ENCODE data around the gene RND3.

RND3 gene

GRCh38 chr2:150487537-150488429, at the start of gene RND3:
Gene RND3 (minus strand): TSS chr2:150487667. CDS start chr2:150487417, 250 bp downstream.
- CTCF ChIA-PET = interaction anchor here (0.9 kb wide), 1 partner anchor 118 kb away, joined by 3 read pairs; no protein-coding TSS in a partner anchor
- DNase-seq (ENCODE audit: extremely low spot score) = peak; percentile 87
- TF ChIP-seq TARDBP (IDR thresholded peaks at IDR 0.05) = no peak
- TF ChIP-seq ELF4 (IDR thresholded peaks at IDR 0.05) = peak; percentile 76
- POLR2A ChIA-PET = interaction anchor here (0.7 kb wide), 1 partner anchor 103 kb away, joined by 3 read pairs; no protein-coding TSS in a partner anchor

- ChIA-PET CTCF (no interaction called here), POLR2A (no interaction called here)
- TF ChIP-seq SUZ12 (IDR thresholded peaks at IDR 0.05) (no peak), ELF4 (IDR thresholded peaks at IDR 0.05) (no peak), LEF1 (IDR thresholded peaks at IDR 0.05; ENCODE audit: borderline replicate concordance) (no peak), TARDBP (IDR thresholded peaks at IDR 0.05) (no peak), SP1 (IDR thresholded peaks at IDR 0.05) (no peak), CTBP1 (IDR thresholded peaks at IDR 0.05; ENCODE audit: borderline replicate concordance) (no peak), FOXK2 (IDR thresholded peaks at IDR 0.05) (no peak), L3MBTL2 (conservative IDR thresholded peaks at IDR 0.05) (no peak), ARNT (IDR thresholded peaks at IDR 0.05) (no peak), BHLHE40 (IDR thresholded peaks at IDR 0.05; ENCODE audit: borderline replicate concordance) (no peak), ZNF384 (IDR thresholded peaks at IDR 0.05) (no peak), HDGF (IDR thresholded peaks at IDR 0.05; ENCODE audit: borderline replicate concordance) (no peak), FOXM1 (IDR thresholded peaks at IDR 0.05; ENCODE audit: borderline replicate concordance) (no peak), FOXA1 (IDR thresholded peaks at IDR 0.05) (no peak)
- no peak for DNase-seq (ENCODE audit: extremely low spot score)
Observed at GRCh38 chr2:150535176-150535575, 47.7 kb upstream of the RND3 start.

- no peak for TF ChIP-seq ARNT (IDR thresholded peaks at IDR 0.05)
- no peak for TF ChIP-seq PKNOX1 (IDR thresholded peaks at IDR 0.05)
- TF ChIP-seq FOXA1 (IDR thresholded peaks at IDR 0.05) = no peak
- TF ChIP-seq ELF4 (IDR thresholded peaks at IDR 0.05) = no peak
- TF ChIP-seq FOXK2 (IDR thresholded peaks at IDR 0.05) = no peak
- TF ChIP-seq BHLHE40 (IDR thresholded peaks at IDR 0.05; ENCODE audit: borderline replicate concordance) = no peak
- ChIA-PET POLR2A (no interaction called here), CTCF (no interaction called here)
- no peak for DNase-seq (ENCODE audit: extremely low spot score)
Observed at GRCh38 chr2:150532879-150533278, 45.4 kb upstream of the RND3 start.

- TF ChIP-seq HDGF (IDR thresholded peaks at IDR 0.05; ENCODE audit: borderline replicate concordance) = no peak
- no peak for TF ChIP-seq ARNT (IDR thresholded peaks at IDR 0.05)
- TF ChIP-seq FOXM1 (IDR thresholded peaks at IDR 0.05; ENCODE audit: borderline replicate concordance) = no peak
- POLR2A ChIA-PET = no interaction called here
- CTCF ChIA-PET = no interaction called here
- no peak for DNase-seq (ENCODE audit: extremely low spot score)
Observed at GRCh38 chr2:150532020-150532419, 44.6 kb upstream of the RND3 start.

GRCh38 chr2:150531591-150531990, 44.1 kb upstream of the RND3 start:
- no peak for TF ChIP-seq ARNT (IDR thresholded peaks at IDR 0.05)
- no peak for TF ChIP-seq SUZ12 (IDR thresholded peaks at IDR 0.05)
- no peak for TF ChIP-seq HDGF (IDR thresholded peaks at IDR 0.05; ENCODE audit: borderline replicate concordance)
- no peak for TF ChIP-seq NFRKB (IDR thresholded peaks at IDR 0.05)
- no peak for TF ChIP-seq PKNOX1 (IDR thresholded peaks at IDR 0.05)
- TF ChIP-seq CTBP1 (IDR thresholded peaks at IDR 0.05; ENCODE audit: borderline replicate concordance) = no peak
- DNase-seq (ENCODE audit: extremely low spot score) = no peak

GRCh38 chr2:150530168-150530567, 42.7 kb upstream of the RND3 start:
- ChIA-PET CTCF (no interaction called here), POLR2A (no interaction called here)
- no peak for DNase-seq (ENCODE audit: extremely low spot score)
- TF ChIP-seq TARDBP (IDR thresholded peaks at IDR 0.05) = no peak
- TF ChIP-seq FOXA1 (IDR thresholded peaks at IDR 0.05) = no peak
- no peak for TF ChIP-seq SUZ12 (IDR thresholded peaks at IDR 0.05)
- TF ChIP-seq SP1 (IDR thresholded peaks at IDR 0.05) = no peak
- TF ChIP-seq L3MBTL2 (conservative IDR thresholded peaks at IDR 0.05) = no peak
- no peak for TF ChIP-seq FOXK2 (IDR thresholded peaks at IDR 0.05)
- no peak for TF ChIP-seq CTBP1 (IDR thresholded peaks at IDR 0.05; ENCODE audit: borderline replicate concordance)
- TF ChIP-seq LEF1 (IDR thresholded peaks at IDR 0.05; ENCODE audit: borderline replicate concordance) = no peak
- TF ChIP-seq ELF4 (IDR thresholded peaks at IDR 0.05) = no peak
- TF ChIP-seq NFRKB (IDR thresholded peaks at IDR 0.05) = no peak
- no peak for TF ChIP-seq BHLHE40 (IDR thresholded peaks at IDR 0.05; ENCODE audit: borderline replicate concordance)
- TF ChIP-seq FOXM1 (IDR thresholded peaks at IDR 0.05; ENCODE audit: borderline replicate concordance) = no peak
- no peak for TF ChIP-seq HDGF (IDR thresholded peaks at IDR 0.05; ENCODE audit: borderline replicate concordance)

More at GRCh38 chr2:150531591-150531990, 44.1 kb upstream of the RND3 start:
- ChIA-PET POLR2A (no interaction called here), CTCF (no interaction called here)
